ENCODE measurements around the gene TIMM23.
"Not testable (repeated sequence)": the region's sequence is repeated elsewhere in the genome, so short reads cannot be mapped to it uniquely, and the experiment has no call there.

DNA sequence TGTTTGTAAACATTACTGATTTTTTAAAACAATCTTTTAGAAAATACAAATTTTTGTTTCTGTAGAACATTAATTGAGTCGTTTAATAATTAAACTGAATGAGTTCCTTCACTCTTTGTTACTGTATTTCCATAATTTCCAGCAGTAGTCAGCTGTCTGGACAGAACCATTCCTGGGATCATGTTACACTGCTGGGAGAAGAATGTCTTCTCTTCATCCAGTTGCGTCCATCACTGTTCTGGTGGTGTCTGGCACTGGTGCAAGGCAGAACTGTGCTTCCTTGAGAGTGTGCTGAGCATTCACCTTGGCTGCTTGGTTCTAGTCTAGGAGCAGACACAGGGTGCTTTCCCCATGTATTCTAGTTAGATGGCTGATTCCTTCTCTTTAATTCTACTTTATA is 12.2 kb downstream of the TIMM23 start:
- TF ChIP-seq, protein P1, sequence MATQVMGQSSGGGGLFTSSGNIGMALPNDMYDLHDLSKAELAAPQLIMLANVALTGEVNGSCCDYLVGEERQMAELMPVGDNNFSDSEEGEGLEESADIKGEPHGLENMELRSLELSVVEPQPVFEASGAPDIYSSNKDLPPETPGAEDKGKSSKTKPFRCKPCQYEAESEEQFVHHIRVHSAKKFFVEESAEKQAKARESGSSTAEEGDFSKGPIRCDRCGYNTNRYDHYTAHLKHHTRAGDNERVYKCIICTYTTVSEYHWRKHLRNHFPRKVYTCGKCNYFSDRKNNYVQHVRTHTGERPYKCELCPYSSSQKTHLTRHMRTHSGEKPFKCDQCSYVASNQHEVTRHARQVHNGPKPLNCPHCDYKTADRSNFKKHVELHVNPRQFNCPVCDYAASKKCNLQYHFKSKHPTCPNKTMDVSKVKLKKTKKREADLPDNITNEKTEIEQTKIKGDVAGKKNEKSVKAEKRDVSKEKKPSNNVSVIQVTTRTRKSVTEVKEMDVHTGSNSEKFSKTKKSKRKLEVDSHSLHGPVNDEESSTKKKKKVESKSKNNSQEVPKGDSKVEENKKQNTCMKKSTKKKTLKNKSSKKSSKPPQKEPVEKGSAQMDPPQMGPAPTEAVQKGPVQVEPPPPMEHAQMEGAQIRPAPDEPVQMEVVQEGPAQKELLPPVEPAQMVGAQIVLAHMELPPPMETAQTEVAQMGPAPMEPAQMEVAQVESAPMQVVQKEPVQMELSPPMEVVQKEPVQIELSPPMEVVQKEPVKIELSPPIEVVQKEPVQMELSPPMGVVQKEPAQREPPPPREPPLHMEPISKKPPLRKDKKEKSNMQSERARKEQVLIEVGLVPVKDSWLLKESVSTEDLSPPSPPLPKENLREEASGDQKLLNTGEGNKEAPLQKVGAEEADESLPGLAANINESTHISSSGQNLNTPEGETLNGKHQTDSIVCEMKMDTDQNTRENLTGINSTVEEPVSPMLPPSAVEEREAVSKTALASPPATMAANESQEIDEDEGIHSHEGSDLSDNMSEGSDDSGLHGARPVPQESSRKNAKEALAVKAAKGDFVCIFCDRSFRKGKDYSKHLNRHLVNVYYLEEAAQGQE (IDR thresholded peaks at IDR 0.05): not testable (repeated sequence)
- TF ChIP-seq, protein P2, sequence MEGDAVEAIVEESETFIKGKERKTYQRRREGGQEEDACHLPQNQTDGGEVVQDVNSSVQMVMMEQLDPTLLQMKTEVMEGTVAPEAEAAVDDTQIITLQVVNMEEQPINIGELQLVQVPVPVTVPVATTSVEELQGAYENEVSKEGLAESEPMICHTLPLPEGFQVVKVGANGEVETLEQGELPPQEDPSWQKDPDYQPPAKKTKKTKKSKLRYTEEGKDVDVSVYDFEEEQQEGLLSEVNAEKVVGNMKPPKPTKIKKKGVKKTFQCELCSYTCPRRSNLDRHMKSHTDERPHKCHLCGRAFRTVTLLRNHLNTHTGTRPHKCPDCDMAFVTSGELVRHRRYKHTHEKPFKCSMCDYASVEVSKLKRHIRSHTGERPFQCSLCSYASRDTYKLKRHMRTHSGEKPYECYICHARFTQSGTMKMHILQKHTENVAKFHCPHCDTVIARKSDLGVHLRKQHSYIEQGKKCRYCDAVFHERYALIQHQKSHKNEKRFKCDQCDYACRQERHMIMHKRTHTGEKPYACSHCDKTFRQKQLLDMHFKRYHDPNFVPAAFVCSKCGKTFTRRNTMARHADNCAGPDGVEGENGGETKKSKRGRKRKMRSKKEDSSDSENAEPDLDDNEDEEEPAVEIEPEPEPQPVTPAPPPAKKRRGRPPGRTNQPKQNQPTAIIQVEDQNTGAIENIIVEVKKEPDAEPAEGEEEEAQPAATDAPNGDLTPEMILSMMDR (IDR thresholded peaks at IDR 0.05; ENCODE audit: low read depth, low read length, missing input control): not testable (repeated sequence)
- not testable (repeated sequence) for TF ChIP-seq TAF1 (conservative IDR thresholded peaks at IDR 0.05); GABPA (IDR thresholded peaks at IDR 0.05 in 1 of 2, conservative IDR thresholded peaks at IDR 0.05 in 1 of 2); FOXA1 (IDR thresholded peaks at IDR 0.05); SP1 (IDR thresholded peaks at IDR 0.05); RAD21 (IDR thresholded peaks at IDR 0.05); JUND (IDR thresholded peaks at IDR 0.05); YY1 (IDR thresholded peaks at IDR 0.05); EGR1 (IDR thresholded peaks at IDR 0.05; ENCODE audit: low read depth in 2 of 2); RXRA (IDR thresholded peaks at IDR 0.05)
- TF ChIP-seq, protein P3, sequence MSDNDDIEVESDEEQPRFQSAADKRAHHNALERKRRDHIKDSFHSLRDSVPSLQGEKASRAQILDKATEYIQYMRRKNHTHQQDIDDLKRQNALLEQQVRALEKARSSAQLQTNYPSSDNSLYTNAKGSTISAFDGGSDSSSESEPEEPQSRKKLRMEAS (IDR thresholded peaks at IDR 0.05): not testable (repeated sequence)
- TF ChIP-seq, protein P4, sequence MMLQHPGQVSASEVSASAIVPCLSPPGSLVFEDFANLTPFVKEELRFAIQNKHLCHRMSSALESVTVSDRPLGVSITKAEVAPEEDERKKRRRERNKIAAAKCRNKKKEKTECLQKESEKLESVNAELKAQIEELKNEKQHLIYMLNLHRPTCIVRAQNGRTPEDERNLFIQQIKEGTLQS (IDR thresholded peaks at IDR 0.05): not testable (repeated sequence)
